ENCODE results near the gene BCLAF1. TPM values are rescaled to one million over a fixed set of nuclear protein-coding genes. Genes with fewer than 3 reads are reported as not detected.

BCLAF1 gene
- polyA plus RNA-seq, 1 donor (not counting 4 experiments of a cell fraction or from before 2014, with no cell fraction given): 80.3 TPM

DNA sequence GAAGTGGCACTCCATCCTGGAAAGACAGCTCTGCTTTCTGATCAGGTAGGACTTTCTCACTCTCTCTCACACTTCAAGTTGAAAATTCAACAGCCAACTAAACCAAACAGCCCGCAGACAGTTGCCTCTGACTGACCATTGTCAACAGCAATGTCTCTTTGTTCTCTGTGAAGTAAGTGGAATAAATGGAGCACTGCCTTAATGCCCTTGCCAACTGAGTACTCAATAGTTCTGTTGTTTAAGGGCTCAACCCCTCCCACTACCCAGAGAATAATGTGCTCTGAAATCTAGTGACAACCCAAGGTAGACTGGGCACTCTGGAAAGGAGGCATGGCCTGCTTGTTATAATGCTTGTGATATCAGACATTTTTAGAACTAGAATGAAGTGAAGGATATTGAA, 16.8 kb upstream of the BCLAF1 start:
- Histone ChIP-seq H3K9me1 (ENCODE audit: control insufficient read depth, extremely low read depth, insufficient read depth, low read length) (no peaks in the 10 kb centered on the region), H2AFZ (ENCODE audit: control insufficient read depth, low read length) (no peak overlapping the region), H3K9me3 (ENCODE audit: control insufficient read depth, low read depth, low read length) (no peaks in the 10 kb centered on the region), H3K9ac (ENCODE audit: control insufficient read depth, extremely low read depth, insufficient read depth, low read length) (no peak overlapping the region), H3K27me3 (ENCODE audit: control insufficient read depth, extremely low read depth, insufficient read depth, low read length) (no peaks in the 10 kb centered on the region), H3K79me2 (ENCODE audit: control insufficient read depth, insufficient read depth, low read length) (no peaks in the 10 kb centered on the region), H4K20me1 (ENCODE audit: control insufficient read depth, extremely low read depth, insufficient read depth, low read length) (no peaks in the 10 kb centered on the region), H3K36me3 (ENCODE audit: control insufficient read depth in 2 of 2, extremely low read depth in 1 of 2, insufficient read depth in 2 of 2, low read length in 2 of 2) (no peaks in the 10 kb centered on the region), H3K4me2 (ENCODE audit: control insufficient read depth, extremely low read depth, insufficient read depth, low read depth, low read length) (no peak overlapping the region), H3K4me1 (ENCODE audit: control insufficient read depth, extremely low read depth, insufficient read depth, low read length) (peaks cover 7% of the 10 kb centered on the region), H3K27ac (ENCODE audit: control insufficient read depth, insufficient read depth, low read length) (no peak overlapping the region), H3K4me3 (ENCODE audit: control insufficient read depth in 2 of 3, extremely low read depth in 1 of 3, insufficient read depth in 2 of 3, low read depth in 1 of 3, low read length in 3 of 3) (no peak overlapping the region)
- DNase-seq (ENCODE audit: low read depth, low spot score): no peak
- TF ChIP-seq, protein P1, sequence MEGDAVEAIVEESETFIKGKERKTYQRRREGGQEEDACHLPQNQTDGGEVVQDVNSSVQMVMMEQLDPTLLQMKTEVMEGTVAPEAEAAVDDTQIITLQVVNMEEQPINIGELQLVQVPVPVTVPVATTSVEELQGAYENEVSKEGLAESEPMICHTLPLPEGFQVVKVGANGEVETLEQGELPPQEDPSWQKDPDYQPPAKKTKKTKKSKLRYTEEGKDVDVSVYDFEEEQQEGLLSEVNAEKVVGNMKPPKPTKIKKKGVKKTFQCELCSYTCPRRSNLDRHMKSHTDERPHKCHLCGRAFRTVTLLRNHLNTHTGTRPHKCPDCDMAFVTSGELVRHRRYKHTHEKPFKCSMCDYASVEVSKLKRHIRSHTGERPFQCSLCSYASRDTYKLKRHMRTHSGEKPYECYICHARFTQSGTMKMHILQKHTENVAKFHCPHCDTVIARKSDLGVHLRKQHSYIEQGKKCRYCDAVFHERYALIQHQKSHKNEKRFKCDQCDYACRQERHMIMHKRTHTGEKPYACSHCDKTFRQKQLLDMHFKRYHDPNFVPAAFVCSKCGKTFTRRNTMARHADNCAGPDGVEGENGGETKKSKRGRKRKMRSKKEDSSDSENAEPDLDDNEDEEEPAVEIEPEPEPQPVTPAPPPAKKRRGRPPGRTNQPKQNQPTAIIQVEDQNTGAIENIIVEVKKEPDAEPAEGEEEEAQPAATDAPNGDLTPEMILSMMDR (optimal IDR thresholded peaks at IDR 0.05 in 1 of 3, IDR thresholded peaks at IDR 0.05 in 1 of 3, conservative IDR thresholded peaks at IDR 0.05 in 1 of 3; ENCODE audit: extremely low read depth in 1 of 3, insufficient read depth in 2 of 3, low read length in 3 of 3): no peak
- TF ChIP-seq EZH2 (IDR thresholded peaks at IDR 0.05; ENCODE audit: low read length): no peak
- FAIRE-seq: no peak
- dilution Hi-C loops (cut with MboI; ENCODE audit: extremely low pct_ligation_motif_present, low sequenced_read_pairs): no loop called here

DNA sequence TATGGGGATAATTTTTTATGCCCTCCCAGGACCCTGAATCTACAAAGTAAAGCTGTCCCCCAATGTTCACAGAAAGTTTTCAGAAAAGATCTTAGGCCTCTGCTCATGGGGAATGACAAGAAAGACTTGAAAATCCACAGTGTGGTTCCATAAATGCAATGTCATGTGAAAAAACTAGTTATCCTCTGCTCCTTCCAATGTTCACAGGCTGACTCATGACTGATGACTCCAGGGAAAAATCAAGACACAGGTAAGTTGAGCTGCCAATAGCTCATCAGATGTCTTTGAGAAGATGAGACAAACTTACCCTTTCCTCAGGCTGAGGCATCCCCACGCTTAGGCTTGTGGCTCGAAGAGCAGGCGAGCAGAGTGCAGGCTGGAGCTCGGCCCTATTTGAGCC, 14.8 kb upstream of the BCLAF1 start:
- DNase-seq (ENCODE audit: low read depth, low spot score) (no peak), FAIRE-seq (peak; percentile 77)
- Histone ChIP-seq H3K79me2 (ENCODE audit: control insufficient read depth, insufficient read depth, low read length) (no peaks in the 10 kb centered on the region), H2AFZ (ENCODE audit: control insufficient read depth, low read length) (peak overlapping the region; percentile 21), H4K20me1 (ENCODE audit: control insufficient read depth, extremely low read depth, insufficient read depth, low read length) (no peaks in the 10 kb centered on the region), H3K9me1 (ENCODE audit: control insufficient read depth, extremely low read depth, insufficient read depth, low read length) (no peaks in the 10 kb centered on the region), H3K36me3 (ENCODE audit: control insufficient read depth in 2 of 2, extremely low read depth in 1 of 2, insufficient read depth in 2 of 2, low read length in 2 of 2) (no peaks in the 10 kb centered on the region), H3K4me2 (ENCODE audit: control insufficient read depth, extremely low read depth, insufficient read depth, low read depth, low read length) (no peak overlapping the region), H3K9ac (ENCODE audit: control insufficient read depth, extremely low read depth, insufficient read depth, low read length) (no peak overlapping the region), H3K9me3 (ENCODE audit: control insufficient read depth, low read depth, low read length) (no peaks in the 10 kb centered on the region), H3K27me3 (ENCODE audit: control insufficient read depth, extremely low read depth, insufficient read depth, low read length) (no peaks in the 10 kb centered on the region), H3K4me3 (ENCODE audit: control insufficient read depth in 2 of 3, extremely low read depth in 1 of 3, insufficient read depth in 2 of 3, low read depth in 1 of 3, low read length in 3 of 3) (no peak overlapping the region), H3K4me1 (ENCODE audit: control insufficient read depth, extremely low read depth, insufficient read depth, low read length) (peaks cover 7% of the 10 kb centered on the region), H3K27ac (ENCODE audit: control insufficient read depth, insufficient read depth, low read length) (no peak overlapping the region)
- dilution Hi-C loops (cut with MboI; ENCODE audit: extremely low pct_ligation_motif_present, low sequenced_read_pairs): no loop called here
- no peak for TF ChIP-seq EZH2 (IDR thresholded peaks at IDR 0.05; ENCODE audit: low read length)
- TF ChIP-seq, protein P1 (optimal IDR thresholded peaks at IDR 0.05 in 1 of 3, IDR thresholded peaks at IDR 0.05 in 1 of 3, conservative IDR thresholded peaks at IDR 0.05 in 1 of 3; ENCODE audit: extremely low read depth in 1 of 3, insufficient read depth in 2 of 3, low read length in 3 of 3): no peak

Measured in keratinocyte (primary cell).